Measurements from ENCODE around the gene PDSS2. TPM values are rescaled to one million over a fixed set of nuclear protein-coding genes. Genes with fewer than 3 reads are reported as not detected.

PDSS2 gene
- total RNA-seq, 1 experiment from 2014 or later, result 17.7 TPM

GRCh38 chr6:107107791-107108190, 351.6 kb downstream of the PDSS2 start:
- intact Hi-C loops (cut with micrococcal nuclease; ENCODE audit: unreplicated experiment) (no loop called here), in situ Hi-C loops (cut with HindIII; ENCODE audit: low pct_unique_long_range_greater_than_20kb, low sequenced_read_pairs) (no loop called here)
- H3K4me3 ChIP-seq (ENCODE audit: low read depth in 2 of 2, low read length in 2 of 2), result no peak overlapping the region
- no peaks in the 10 kb centered on the region for H3K27me3 ChIP-seq (ENCODE audit: control insufficient read depth, insufficient read depth, low read length)
- no peak for TF ChIP-seq POLR2AphosphoS5 (IDR thresholded peaks at IDR 0.05; ENCODE audit: low read depth, low read length)
- no peak for TF ChIP-seq TCF7L2 (IDR thresholded peaks at IDR 0.05; ENCODE audit: low read depth, low read length)
- no peak for TF ChIP-seq SIN3A (IDR thresholded peaks at IDR 0.05; ENCODE audit: borderline replicate concordance, insufficient read depth, low read depth, low read length)
- TF ChIP-seq, protein P1, sequence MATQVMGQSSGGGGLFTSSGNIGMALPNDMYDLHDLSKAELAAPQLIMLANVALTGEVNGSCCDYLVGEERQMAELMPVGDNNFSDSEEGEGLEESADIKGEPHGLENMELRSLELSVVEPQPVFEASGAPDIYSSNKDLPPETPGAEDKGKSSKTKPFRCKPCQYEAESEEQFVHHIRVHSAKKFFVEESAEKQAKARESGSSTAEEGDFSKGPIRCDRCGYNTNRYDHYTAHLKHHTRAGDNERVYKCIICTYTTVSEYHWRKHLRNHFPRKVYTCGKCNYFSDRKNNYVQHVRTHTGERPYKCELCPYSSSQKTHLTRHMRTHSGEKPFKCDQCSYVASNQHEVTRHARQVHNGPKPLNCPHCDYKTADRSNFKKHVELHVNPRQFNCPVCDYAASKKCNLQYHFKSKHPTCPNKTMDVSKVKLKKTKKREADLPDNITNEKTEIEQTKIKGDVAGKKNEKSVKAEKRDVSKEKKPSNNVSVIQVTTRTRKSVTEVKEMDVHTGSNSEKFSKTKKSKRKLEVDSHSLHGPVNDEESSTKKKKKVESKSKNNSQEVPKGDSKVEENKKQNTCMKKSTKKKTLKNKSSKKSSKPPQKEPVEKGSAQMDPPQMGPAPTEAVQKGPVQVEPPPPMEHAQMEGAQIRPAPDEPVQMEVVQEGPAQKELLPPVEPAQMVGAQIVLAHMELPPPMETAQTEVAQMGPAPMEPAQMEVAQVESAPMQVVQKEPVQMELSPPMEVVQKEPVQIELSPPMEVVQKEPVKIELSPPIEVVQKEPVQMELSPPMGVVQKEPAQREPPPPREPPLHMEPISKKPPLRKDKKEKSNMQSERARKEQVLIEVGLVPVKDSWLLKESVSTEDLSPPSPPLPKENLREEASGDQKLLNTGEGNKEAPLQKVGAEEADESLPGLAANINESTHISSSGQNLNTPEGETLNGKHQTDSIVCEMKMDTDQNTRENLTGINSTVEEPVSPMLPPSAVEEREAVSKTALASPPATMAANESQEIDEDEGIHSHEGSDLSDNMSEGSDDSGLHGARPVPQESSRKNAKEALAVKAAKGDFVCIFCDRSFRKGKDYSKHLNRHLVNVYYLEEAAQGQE (IDR thresholded peaks at IDR 0.05; ENCODE audit: insufficient read depth in 1 of 2, low read depth in 2 of 2, low read length in 1 of 2), result no peak
- TF ChIP-seq CTCF (IDR thresholded peaks at IDR 0.05), result no peak
- H3K36me3 ChIP-seq (ENCODE audit: control insufficient read depth, insufficient read depth, low read length), result no peaks in the 10 kb centered on the region
- no peak for ATAC-seq
- DNase-seq (ENCODE audit: low read depth, low spot score), result no peak
- no peak overlapping the region for H3K27ac ChIP-seq (ENCODE audit: low read length)
- H3K9me3 ChIP-seq (ENCODE audit: control insufficient read depth, insufficient read depth, low read depth, low read length), result no peaks in the 10 kb centered on the region
- ChIA-PET CTCF (no interaction called here), POLR2A (no interaction called here)
- H3K4me1 ChIP-seq (ENCODE audit: control insufficient read depth, insufficient read depth, low read length), result no peaks in the 10 kb centered on the region
- BruUV-seq (replicated peaks), result no TSS peak

DNA sequence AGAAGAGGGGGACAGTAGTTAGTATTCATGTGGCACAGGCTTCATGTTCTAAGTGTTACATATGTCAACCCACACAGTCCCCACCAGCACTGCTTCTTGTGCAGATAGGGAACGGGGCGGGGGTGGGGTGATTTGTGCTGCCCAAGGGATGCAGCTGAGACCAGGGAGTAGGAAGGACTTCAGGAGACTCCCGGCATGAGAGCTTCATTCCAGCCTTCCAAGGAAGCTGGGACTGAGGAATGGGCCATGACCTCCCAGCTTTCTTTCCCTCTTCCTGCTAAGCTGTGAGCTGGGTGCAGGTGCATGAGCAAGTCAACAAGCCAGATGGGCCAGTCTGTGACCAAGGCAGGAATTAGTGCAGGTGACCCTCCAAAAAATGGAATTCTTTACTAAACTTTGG, 353.2 kb downstream of the PDSS2 start:
- ATAC-seq, result no peak
- TF ChIP-seq POLR2AphosphoS5 (IDR thresholded peaks at IDR 0.05; ENCODE audit: low read depth, low read length) (no peak), CTCF (IDR thresholded peaks at IDR 0.05) (no peak), TCF7L2 (IDR thresholded peaks at IDR 0.05; ENCODE audit: low read depth, low read length) (no peak), SIN3A (IDR thresholded peaks at IDR 0.05; ENCODE audit: borderline replicate concordance, insufficient read depth, low read depth, low read length) (no peak)
- TF ChIP-seq, protein P1 (IDR thresholded peaks at IDR 0.05; ENCODE audit: insufficient read depth in 1 of 2, low read depth in 2 of 2, low read length in 1 of 2), result no peak
- in situ Hi-C loops (cut with HindIII; ENCODE audit: low pct_unique_long_range_greater_than_20kb, low sequenced_read_pairs) (no loop called here), intact Hi-C loops (cut with micrococcal nuclease; ENCODE audit: unreplicated experiment) (no loop called here)
- H3K4me3 ChIP-seq (ENCODE audit: low read depth in 2 of 2, low read length in 2 of 2), result no peak overlapping the region
- no peak for DNase-seq (ENCODE audit: low read depth, low spot score)
- ChIA-PET POLR2A (no interaction called here), CTCF (no interaction called here)
- H3K27me3 ChIP-seq (ENCODE audit: control insufficient read depth, insufficient read depth, low read length), result no peaks in the 10 kb centered on the region
- H3K36me3 ChIP-seq (ENCODE audit: control insufficient read depth, insufficient read depth, low read length), result no peaks in the 10 kb centered on the region
- no peaks in the 10 kb centered on the region for H3K9me3 ChIP-seq (ENCODE audit: control insufficient read depth, insufficient read depth, low read depth, low read length)
- no peaks in the 10 kb centered on the region for H3K4me1 ChIP-seq (ENCODE audit: control insufficient read depth, insufficient read depth, low read length)
- H3K27ac ChIP-seq (ENCODE audit: low read length), result no peak overlapping the region
- no TSS peak for BruUV-seq (replicated peaks)

Measured in Panc1 (cell line).